ENCODE results near the gene MTCL1.
A peak's percentile ranks its signal among the peaks of the same experiment; 100 is the strongest.

Gene MTCL1

DNA sequence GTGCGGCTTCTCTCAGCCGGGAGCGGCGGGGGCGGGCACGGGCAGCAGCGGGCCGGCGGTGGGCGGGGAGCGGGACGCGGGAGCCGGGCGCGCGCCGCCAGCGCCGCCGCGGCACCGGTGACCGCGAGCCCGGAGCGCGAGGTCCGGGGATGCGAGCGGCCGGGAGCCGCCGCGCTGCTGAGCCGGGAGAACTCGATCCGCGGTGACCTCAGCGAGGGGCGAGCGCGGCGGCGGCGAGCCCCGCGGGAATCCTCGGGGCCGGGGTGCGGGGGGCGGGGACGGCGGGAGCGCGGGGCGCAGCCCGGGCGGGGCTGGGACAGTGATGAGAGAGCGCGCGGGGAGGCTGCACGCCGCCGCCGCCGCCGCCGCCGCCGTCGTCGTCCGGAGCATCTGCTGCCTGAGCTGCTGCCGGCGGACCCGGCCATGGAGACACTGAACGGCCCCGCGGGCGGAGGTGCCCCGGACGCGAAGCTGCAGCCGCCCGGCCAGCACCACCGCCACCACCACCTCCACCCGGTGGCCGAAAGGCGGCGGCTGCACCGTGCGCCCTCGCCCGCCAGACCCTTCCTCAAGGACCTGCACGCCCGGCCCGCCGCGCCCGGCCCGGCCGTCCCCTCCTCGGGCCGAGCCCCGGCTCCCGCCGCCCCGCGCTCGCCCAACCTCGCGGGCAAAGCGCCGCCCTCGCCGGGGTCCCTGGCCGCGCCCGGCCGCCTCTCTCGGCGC lies at the start of gene MTCL1:
TSS of gene MTCL1 (plus strand) at position 319 of the 723 bp plus-strand sequence. CDS start at position 424, 105 bp downstream.
- peak; percentile 37 for DNase-seq

GRCh38 chr18:8656232-8656631 lies 49.1 kb upstream of the MTCL1 start:
- DNase-seq: no peak

DNA sequence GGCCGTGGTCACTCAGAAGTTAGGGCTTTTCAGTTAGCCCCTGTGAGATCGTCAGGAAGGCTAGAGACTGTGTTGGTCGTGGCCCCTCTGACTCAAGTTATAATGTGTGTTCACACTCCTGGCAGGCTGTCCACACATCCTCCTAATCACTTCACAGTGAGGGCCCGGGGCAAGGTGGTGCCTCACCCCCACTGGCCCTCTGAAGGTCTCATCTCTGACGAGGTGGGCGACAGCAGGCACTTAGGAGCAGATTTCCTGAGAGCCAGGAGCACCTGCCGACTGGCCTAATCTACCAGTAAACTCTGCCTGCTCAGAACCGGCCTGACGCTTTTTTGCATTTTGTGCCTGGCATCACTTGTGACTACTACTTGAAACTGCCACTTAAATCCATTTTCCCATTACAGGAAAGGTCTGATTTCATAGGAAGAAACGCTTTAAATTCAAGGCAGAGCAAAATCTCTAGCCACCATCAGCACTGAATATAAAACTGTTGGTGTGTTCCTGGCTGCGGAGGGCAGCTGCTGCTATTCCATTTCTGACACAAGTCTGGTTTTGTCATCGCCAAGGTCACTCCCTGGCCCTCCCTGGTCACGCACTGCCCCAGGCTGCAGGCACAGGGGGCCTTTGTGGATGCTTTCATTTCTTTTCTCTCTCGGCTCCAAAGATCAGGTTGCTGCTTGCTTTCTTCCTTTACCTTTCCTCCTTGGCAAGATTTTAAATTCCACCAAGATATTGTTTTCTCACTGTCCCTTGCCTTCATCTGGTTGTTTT lies 48.1 kb upstream of the MTCL1 start:
- no peak for DNase-seq

DNA sequence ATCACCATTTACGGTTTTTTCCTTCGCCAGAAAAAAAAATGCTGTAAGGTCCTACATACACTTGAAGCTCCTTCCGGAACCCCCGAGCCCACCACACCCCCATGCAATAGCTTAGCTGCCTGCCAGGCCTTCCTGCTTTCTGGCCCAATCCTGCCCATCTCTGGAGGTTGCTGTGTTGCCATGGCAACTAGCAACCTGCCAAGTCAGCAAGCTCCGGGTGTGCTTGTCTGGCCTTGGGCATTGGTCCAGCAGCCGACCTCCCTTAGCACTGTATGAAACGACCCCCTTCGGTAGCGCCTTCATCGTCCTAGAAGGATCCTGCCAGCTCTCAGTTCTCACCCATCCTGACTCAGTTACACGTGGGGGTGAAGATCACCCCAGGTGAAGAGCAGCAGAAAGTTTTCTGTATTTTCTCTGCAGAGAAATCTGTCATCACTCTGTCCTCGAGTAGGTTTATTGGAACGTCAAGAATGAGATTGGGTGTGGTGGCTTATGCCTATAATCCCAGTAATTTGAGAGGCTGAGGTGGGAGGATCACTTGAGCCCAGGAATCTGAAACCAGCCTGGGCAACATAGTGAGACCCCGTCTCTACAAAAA lies 47.4 kb upstream of the MTCL1 start:
- no peak for DNase-seq

- no peak for DNase-seq
Measured at GRCh38 chr18:8658858-8659485, 46.4 kb upstream of the MTCL1 start.

GRCh38 chr18:8659609-8660242 lies 45.6 kb upstream of the MTCL1 start:
- no peak for DNase-seq

DNA sequence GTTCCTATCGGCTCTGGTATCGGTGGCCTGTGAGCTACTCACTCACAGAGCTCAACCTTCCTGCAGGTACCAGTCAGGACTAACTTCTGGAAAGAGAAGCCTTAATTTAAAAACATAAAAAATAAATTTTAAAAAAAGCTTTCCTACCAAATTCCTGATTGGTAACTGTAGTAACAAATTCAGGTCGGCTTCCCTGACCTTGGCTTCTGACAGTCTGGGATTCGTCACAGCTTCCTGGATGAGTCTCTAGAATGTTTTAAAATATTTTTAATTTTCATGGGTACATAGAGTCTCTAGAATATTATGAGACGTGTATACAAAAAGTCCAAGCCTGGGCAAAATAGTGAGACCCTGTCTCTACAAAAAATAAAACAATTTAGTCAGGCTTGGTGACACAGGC lies 45.0 kb upstream of the MTCL1 start:
- DNase-seq: no peak

DNA sequence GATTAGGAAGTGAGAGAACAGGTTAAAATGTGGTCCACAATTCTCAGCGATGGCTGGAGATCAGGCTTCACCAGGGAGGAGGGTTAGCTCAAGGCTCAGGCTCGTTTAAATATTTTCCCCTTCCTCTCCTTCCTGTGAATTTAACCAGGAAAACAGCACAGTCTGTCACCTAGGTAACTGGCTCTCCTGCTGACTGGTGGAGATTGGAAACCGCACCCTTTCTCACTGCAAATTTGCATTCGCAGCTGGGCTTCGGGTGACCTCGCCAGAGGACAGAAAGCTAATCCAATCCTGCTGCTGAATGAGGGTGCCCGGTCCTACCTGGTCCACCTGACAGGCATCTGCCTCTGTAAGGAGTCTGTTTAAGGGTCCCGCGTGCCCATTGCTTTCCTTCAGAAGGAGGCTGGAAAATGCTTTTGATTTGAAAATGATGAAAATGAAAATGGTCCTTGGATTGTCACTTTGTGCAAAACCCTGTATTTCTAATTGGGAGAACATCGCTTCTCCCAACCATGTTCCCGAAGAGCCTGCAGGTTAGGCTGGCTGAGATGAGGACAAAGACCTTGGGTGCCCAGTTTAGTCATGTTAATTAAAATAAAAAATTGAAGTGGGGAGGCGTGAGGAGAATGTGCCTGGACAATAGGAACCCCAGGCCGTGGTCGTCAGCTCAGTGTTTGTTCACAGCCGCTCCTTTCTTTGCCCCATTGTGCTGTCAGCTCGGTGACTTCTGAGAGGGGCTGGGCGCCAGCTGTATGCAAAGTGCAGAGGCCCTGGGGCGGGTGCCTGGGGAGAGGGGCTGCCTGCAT lies 43.4 kb upstream of the MTCL1 start:
- DNase-seq: no peak

GRCh38 chr18:8662560-8663255 lies 42.6 kb upstream of the MTCL1 start:
- no peak for DNase-seq

DNA sequence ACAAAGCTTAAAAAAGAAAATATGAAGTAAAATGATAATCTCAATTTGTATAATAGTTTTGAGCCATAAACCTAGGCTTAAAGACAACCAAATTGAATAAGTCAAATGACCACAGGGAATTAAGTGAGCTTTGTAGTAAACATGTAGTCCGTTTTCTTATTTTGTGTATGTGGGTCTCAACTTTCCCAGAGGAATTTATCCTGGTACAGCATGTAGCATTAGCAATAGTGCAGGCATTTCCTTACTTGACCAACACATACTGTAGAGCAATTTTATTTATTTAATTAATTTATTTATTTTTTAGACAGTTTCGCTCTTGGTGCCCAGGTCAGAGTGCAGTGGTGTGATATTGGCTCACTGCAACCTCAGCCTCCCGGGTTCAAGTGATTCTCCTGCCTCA lies 37.5 kb upstream of the MTCL1 start:
- no peak for DNase-seq

GRCh38 chr18:8668381-8668780 lies 37.0 kb upstream of the MTCL1 start:
- DNase-seq: no peak

DNA sequence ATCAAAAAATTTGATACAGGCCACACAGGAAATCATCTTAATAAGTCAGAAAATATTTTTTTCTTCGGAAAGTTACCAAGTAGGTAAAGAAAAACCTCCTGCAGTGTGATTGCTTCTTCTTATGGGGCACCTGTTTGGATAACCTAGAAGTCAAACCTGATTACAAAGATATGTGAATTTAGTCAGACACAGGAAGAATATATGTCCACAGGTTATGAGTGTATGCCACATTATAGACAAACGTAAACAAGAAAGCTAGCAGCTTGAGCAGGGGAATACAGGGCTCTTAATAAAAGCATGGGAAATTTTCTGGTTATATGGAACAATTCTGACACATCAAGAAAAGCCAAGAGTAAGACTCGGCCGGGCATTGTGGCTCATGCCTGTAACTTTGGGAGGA lies 35.8 kb upstream of the MTCL1 start:
- no peak for DNase-seq

DNA sequence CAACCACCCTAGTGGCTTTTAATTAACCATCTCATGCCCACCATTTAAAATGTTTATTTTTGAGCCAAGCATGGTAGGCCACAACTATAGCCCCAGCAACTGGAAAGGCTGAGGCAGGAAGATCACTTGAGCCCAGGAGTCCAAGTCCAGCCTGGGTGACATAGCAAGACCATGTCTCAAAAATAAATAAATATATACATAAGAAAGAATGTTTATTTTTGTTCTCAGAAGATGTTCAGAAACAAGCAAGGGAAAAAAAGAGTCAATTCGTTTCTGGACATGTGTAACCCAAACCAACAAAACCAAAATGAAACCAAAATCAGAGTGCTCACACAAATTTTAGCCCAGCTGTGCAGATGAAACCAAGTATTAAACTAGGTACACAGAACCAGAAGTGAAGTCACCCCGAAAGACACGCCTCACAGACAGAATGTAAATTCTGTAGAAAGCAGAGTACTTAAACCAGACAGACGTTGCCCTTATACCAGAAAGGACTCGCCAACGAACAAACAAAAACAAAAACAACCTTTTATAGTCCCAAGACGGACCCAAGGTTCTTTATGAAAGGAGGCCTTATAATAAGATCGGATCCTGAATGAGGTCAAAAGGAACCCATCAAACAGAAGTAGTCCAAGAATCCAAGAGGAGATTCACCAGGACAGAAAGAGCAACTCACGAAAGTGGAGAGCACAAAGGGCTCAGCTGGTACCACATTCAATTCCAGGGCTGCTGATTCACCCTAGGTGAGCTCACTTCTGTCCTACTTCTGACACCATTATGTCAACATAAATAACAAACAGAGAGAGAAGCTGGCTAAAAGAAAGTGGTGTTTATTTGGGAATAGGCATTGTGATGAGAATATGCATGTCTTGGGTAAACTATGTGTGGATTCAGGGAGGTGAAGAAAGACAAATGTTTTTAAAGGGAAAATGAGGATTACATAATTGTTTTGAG lies 31.8 kb upstream of the MTCL1 start:
- DNase-seq: no peak

- no peak for DNase-seq
Measured at GRCh38 chr18:8675057-8675456, 30.3 kb upstream of the MTCL1 start.

DNA sequence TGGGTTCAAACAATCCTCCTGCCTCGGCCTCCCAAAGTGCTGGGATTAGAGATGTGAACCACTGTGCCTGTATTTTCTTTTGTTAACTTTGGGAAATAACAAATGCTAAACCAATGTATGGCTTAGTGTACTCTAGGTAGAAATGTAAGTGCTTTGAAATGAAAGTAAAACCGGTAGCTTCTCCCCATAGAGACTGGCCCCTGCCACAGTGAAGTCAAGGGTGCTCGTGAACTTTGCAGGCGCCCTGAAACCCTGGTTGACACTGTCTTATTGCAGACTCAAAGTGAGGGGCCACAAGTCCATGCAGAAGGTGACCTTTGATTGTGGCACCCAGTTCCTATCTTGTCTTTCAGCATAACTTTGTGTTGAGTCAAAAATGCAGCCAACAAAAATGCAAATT lies 24.2 kb upstream of the MTCL1 start:
- DNase-seq: no peak

- no peak for DNase-seq
Measured at GRCh38 chr18:8684577-8684976, 20.8 kb upstream of the MTCL1 start.

DNA sequence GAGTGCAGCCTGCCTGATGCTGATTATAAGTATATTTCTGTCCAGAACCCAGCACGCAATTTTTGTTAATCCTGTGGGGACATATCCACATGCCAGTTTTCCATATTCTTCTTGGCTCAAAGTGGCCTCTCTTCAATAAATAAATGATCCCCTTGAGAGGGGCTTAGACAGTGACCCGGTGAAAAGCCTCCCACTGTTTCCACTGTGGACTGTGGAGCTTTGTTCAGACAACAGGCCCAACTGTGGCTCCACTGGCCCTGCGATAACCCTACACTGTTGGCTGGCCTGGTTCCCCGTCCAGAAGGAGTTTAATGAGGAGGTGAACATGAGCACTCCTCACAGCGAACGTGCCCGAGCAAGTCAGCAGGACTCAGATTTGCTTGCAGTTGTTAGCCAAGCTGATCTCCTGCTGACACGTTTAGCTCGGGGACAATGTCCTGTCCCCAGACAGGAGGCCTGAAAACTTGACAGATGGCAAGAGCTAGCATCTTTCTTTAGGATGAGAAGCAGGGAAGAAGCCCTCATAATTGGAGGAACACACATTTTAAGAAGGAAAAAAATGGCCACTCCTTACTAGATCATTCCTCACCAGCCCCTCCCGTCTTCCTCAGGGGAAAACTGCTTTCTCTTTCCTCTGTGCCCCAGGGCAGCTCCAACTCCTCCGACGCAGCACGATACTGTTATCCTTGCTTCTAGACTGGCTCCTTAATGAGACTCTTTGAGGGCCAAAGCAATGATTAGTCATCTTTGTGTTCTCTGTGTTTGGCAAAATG lies 20.0 kb upstream of the MTCL1 start:
- DNase-seq: no peak

DNA sequence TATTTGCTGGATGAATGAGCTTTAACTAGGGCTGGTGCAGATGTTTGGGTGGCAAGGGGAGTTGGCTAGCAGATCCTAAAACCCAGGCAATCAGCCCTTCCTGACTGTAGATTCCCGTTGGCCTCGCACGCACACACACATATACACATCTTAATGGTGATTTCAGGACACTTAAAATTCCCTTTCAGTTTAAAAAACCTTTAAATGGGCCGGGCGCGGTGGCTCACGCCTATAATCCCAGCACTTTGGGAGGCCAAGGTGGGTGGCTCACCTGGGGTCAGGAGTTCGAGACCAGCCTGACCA lies 19.5 kb upstream of the MTCL1 start:
- DNase-seq: no peak

DNA sequence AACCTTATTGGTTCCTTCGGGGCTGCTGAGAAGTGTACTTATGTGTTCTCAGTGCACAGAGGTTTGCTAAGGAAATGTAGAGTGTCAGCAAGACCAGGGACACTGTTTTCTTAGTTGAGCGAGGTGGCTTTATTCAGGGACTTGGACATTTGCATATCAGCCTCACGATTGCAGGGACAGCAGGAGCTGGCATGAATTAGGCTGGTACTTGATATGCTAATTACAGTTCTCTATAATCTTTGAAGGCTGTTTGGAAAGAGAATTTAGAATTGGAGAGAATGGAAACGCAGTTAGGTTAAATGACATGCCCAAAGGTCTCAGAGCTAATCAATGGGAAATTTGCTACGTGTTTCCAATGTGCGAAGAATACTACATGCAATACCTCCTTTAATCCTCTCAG lies 18.7 kb upstream of the MTCL1 start:
- no peak for DNase-seq
